HG03378 (cell line): ENCODE results near the gene CXorf66.
"Not testable (repeated sequence)": the region's sequence is repeated elsewhere in the genome, so short reads cannot be mapped to it uniquely, and the experiment has no call there.

ENCODE experiments used
- ATAC-seq: cut with Tn5 transposase; IDR thresholded peaks from one replicate; pipeline ENCODE4 v1.9.1; 2021; ENCODE audit warnings: mild to moderate bottlenecking, moderate library complexity; ENCODE audit not compliant: unreplicated experiment

The CXorf66 gene

DNA sequence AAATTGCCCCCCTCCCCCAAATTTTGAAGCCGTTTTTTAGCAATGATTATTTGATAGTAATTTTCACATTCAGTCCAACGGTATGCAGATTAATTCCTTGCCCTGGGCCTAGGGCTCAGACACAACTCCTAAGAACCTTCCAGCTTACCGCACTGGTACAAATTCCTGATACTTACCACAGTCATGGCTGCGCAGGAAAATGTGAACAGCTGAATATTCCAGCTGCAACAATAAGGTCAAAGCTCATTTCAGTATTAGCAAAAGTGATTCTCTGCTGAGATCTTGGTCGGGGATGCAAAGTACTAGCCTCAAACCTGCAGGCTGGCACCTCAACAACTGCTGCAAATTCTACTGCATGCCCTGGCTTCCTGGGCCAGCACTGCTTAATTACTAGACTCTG is 35.4 kb downstream of the CXorf66 start:
- ATAC-seq: no peak

DNA sequence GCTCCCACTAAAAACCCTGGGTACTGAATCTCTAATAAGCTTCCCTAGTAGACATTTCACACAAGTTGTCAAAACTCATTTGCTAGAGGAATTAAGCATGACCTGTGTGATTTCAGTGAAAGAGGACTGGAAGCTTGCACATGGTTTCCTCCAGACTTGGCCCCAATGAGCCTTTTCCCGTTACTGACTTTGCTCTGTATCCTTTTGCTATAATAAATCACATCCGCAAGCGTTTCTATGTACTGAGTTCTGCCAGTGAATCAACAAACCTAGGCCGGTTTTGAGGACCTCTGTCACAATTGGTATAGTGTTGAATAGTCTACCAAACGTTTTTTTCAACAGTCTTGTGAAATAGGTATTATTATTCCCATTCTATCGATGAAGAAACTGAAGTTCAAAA is 40.6 kb downstream of the CXorf66 start:
- ATAC-seq: no peak

DNA sequence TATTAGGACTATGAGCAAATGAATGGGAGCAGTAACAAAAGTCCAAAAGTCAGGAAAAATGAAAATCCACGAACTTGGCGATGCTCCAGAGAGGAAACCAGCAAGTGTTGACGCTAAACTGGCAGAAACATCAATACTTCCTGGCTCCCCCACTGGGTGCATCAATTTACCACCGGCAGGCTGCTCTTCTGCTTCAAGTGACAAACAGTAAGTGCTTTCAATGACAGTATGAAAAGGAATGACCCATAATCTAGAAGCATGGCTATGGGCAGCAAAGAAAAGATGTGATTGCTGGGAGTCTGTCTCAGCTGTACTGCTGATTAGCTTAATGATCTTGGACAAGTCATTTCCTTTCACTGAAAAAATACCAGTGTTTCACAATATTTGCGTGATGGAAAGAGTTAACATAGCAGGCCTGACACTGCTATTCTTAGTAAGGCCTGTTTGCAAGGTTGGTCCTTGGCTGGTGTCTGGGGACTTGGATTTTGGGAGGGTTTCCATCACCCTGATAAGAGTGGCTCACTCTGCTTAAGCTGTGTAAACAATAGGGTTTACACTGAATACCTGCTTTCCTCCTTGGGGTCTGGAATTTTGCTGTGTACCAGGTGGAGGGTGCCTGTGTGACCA is 41.1 kb downstream of the CXorf66 start:
- ATAC-seq: no peak

DNA sequence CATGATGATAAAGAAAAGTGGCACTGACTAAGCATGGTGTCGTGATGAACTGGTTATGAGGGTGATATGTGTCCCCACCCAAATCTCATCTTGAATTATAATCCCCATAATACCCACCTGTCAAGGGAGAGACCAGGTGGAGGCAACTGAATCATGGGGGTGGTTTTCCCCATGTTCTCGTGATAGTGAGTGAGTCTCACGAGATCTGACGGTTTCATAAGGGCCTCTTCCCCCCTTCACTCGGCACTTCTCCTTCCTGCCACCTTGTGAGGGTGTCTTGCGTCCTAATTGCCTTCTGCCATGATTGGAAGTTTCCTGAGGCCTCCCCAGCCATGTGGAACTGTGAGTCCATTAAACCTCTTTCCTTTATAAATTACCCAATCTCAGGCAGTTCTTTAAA is 44.2 kb downstream of the CXorf66 start:
- not testable (repeated sequence) for ATAC-seq

DNA sequence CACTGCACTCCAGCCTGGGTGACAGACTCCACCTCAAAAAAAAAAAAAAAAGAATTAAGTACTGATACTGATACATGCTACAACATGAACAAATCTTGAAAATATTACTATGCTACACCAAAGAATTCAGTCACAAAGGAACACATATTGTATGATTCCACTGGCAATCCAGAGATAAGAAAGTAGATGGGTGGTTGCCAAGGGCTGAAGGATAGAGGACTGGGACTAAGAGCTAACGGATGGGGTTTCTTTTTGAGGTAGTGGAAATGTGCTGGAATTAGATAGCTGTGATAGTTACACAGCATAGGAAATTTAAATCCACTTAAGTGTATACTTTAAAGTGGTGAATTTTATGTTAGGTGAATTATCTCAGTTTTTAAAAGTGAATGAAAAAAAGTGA is 45.0 kb downstream of the CXorf66 start:
- no peak for ATAC-seq

DNA sequence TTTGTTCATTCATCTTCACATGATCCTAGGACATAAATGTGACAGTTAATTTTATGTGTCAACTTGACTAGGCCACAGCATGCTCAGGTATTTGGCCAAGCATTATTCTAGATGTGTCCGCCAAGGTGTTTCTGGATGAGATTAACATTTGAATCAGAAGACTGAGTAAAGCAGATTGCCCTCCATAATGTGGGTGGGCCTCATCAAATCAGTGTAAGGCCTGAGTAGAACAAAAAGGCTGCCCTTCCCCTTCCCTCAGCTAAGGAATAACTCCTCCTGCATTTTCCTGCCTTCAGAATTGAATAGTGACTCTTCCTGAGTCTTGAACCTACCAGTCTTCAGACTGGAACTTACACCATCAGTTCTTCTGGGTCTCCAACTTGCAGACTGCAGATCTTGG is 50.9 kb downstream of the CXorf66 start:
- ATAC-seq: no peak

DNA sequence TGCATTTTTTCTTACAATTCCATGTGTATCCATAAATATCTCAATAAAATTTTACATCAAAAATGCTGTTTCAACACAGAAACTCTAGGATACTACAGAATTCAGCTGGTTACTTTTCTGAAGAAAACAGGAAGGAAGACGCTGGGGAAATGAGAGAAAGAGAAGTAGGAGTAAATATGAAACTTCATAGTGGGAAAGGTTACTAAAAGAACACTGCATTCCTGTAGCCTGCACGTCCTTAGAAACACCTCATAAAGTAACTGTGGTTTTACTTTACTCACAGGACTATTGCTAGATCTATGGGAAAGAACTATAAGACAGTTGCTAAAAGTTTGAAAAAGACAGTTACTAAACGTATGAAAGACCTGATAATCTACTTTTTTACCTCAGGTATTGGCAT is 55.6 kb downstream of the CXorf66 start:
- peak; percentile 67 for ATAC-seq

DNA sequence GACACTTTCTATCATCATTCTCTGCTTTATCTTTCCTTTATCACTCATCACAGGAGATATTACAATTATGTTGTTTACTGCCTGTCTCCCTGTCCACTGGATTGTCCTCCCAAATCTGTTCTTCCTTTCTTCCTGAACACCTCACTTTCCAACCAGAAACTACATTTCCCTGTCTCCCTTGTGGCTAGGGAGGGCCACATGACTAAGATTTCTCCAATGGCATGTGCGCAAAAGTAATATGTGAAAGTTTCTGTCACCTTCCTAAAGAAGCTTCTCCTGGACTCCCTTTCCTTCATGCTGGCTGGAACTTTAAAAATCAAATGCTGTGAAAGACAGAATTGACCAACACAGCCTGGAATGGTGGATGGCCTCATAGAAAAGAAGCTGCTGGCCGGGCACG is 58.2 kb downstream of the CXorf66 start:
- no peak for ATAC-seq

DNA sequence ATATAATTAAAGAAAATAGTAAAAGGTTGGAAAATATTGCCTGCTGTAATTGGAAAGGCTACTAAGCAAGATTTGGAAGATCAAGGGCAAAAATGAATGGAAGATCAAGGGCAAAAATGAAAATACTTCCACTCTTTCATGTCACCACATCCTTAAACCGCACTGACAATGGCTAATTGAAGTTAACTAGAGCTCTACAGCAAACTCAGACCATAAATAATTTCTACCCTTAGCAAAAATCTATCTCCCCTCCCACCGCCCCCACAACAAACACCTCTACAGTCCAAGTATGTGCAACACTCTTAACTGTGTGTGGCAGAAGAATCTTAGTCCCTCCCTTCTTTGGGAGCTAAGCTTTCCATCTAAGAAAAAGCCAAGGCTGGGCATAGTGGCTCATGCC is 59.6 kb downstream of the CXorf66 start:
- ATAC-seq: no peak
